Gastrocnemius medialis (tissue), 4 donors: ENCODE results near the gene SMARCE1. TPM values are rescaled to one million over a fixed set of nuclear protein-coding genes. Genes with fewer than 3 reads are reported as not detected.

Source experiments
- ATAC-seq, 2 donors: fragments of 150-250 bp; one replicate each; pipeline ENCODE4 v1.9.1; 2016
- DNase-seq, 2 donors: peaks; one replicate each; pipeline ENCODE4 v3.0.0-alpha.2; 2019
- H3K27ac ChIP-seq, 4 donors: fragments of 200-600 bp; sonication (generic); 1 replicate in 1 of 4; 2 replicates in 3 of 4; pipeline ENCODE4 v1.5.1; 2016 to 2018; ENCODE audit warnings: mild to moderate bottlenecking in 2 of 4, moderate library complexity in 1 of 4
- H3K27me3 ChIP-seq, 3 donors: fragments of 200-600 bp; sonication (generic) in 2 of 3; 1 replicate in 1 of 3; 2 replicates in 2 of 3; pipeline versions ENCODE4 v1.5.1 to v1.6.0; 2016 to 2019; ENCODE audit warnings: mild to moderate bottlenecking in 1 of 3, moderate library complexity in 1 of 3
- H3K36me3 ChIP-seq, 2 donors: fragments of 200-600 bp; sonication (generic) in 1 of 2; one replicate each; pipeline ENCODE4 v1.5.1; 2017 to 2018
- H3K4me1 ChIP-seq, 2 donors: fragments of 200-600 bp; sonication (generic) in 1 of 2; one replicate each; pipeline ENCODE4 v1.5.1; 2016 to 2017; ENCODE audit warnings: mild to moderate bottlenecking in 2 of 2
- H3K4me3 ChIP-seq, 4 donors: fragments of 200-600 bp; sonication (generic) in 3 of 4; 1 replicate in 1 of 4; 2 replicates in 3 of 4; pipeline ENCODE4 v1.5.1; 2016 to 2019; ENCODE audit warnings: mild to moderate bottlenecking in 2 of 4
- H3K9me3 ChIP-seq, 3 donors: fragments of 200-600 bp; sonication (generic) in 2 of 3; 1 replicate in 1 of 3; 2 replicates in 2 of 3; pipeline ENCODE4 v1.5.1; 2016 to 2019
- POLR2A ChIP-seq, 2 donors: fragments of 450-650 bp; IDR thresholded peaks; one replicate each; pipeline ENCODE4 v1.6.1; 2017; ENCODE audit warnings: antibody characterized with exemption in 2 of 2, mild to moderate bottlenecking in 2 of 2, moderate library complexity in 2 of 2
- in situ Hi-C, 4 donors: fragments of 200-750 bp; cut with MboI; loops; one replicate each; pipeline versions ENCODE4 v1.15.0 to v1.8.0; 2017; ENCODE audit warnings: low sequenced_read_pairs in 4 of 4
- intact Hi-C: fragments of 100-400 bp; cut with DNase I; formaldehyde crosslinking; loops from one replicate; pipeline ENCODE4 v1.15.1; 2023; ENCODE audit warnings: low total_unique reads
- total RNA-seq, 4 donors: library from RNA; depleted of rRNA; stranded (reverse); fragments of >200 nt; gene quantifications; one replicate each; pipeline versions ENCODE4 v1.1.0 to v1.2.3, GENCODE V29; 2016
- TF ChIP-seq, protein P1 (sequence below), 5 experiments: fragments of 450-650 bp in 3 of 5; fragments of 200-600 bp in 2 of 5; sonication (generic) in 2 of 5; IDR thresholded peaks in 4 of 5; conservative IDR thresholded peaks in 1 of 5; 1 replicate in 4 of 5; 2 replicates in 1 of 5; pipeline ENCODE4 v1.5.1; 2016 to 2019; ENCODE audit warnings: antibody characterized with exemption in 5 of 5, mild to moderate bottlenecking in 3 of 5, moderate library complexity in 3 of 5

The SMARCE1 gene
- total RNA-seq, 4 donors from 2014 or later: 48.0 to 74.7 (median 64.5) TPM

DNA sequence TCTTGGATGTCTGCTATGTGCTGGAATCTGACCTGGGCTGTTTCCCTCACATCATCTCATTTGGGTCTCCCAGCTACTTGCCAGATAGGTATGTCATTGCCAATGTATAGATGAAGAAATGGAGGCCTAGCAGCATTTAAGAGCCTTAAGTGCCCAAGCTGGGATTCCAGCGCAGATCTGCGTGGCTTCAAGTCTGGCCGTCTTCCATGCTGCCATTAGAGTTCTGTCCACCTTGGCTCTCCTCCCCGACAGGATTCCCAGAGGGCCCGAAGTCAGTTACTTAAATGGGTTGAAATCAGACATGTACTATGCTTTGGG, 49.4 kb downstream of the SMARCE1 start:
- DNase-seq (no peak), ATAC-seq (no peak)
- intact Hi-C loops: no loop called here
- Histone ChIP-seq H3K9me3 (no peaks in the 10 kb centered on the region), H3K4me1 (no peaks in the 10 kb centered on the region), H3K27me3 (no peaks in the 10 kb centered on the region), H3K4me3 (no peak overlapping the region), H3K36me3 (no peaks in the 10 kb centered on the region), H3K27ac (peak overlapping the region in 3 of 4 donors; percentile 33 to 70 (median 40))
- TF ChIP-seq, protein P1, sequence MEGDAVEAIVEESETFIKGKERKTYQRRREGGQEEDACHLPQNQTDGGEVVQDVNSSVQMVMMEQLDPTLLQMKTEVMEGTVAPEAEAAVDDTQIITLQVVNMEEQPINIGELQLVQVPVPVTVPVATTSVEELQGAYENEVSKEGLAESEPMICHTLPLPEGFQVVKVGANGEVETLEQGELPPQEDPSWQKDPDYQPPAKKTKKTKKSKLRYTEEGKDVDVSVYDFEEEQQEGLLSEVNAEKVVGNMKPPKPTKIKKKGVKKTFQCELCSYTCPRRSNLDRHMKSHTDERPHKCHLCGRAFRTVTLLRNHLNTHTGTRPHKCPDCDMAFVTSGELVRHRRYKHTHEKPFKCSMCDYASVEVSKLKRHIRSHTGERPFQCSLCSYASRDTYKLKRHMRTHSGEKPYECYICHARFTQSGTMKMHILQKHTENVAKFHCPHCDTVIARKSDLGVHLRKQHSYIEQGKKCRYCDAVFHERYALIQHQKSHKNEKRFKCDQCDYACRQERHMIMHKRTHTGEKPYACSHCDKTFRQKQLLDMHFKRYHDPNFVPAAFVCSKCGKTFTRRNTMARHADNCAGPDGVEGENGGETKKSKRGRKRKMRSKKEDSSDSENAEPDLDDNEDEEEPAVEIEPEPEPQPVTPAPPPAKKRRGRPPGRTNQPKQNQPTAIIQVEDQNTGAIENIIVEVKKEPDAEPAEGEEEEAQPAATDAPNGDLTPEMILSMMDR (IDR thresholded peaks at IDR 0.05 in 4 of 5, conservative IDR thresholded peaks at IDR 0.05 in 1 of 5): no peak
- no peak for TF ChIP-seq POLR2A (IDR thresholded peaks at IDR 0.05)
- in situ Hi-C loops: no loop called here

DNA sequence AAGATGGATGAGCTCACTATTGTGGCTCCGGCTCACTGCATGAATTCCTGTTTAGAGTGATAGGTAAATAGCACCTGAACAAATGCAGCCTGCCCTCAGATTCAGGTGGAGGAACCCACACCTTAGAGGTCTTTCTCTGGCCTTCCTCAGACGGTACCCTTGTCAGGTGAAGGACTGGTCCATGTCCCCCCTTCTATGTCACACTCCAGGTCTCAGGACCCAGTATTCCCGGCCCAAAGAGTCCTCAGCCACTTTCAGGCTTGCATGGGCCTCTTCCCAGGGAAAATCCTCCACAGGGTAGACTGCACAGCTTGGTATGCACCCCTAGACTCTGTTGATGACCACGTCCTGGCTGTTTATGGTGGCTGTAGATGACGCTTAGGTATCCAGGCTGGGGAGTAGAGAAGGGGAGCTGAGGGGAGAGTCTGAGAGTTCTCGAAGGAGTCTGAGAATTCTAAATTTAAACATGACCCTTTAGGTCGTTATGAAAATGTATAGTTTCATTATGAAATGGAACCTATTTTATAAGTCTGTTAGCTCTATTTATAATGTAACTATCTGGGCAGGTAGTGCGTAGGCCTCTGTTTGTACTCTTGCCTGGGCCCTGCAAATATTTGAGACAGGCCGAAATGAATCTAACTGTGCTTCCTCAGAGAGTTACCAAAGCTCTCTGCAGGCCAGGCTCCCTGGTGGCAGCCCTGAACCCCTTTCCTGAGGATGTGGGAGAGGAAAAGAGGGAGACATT, 49.9 kb downstream of the SMARCE1 start:
- in situ Hi-C loops (no loop called here), intact Hi-C loops (no loop called here)
- Histone ChIP-seq H3K4me1 (no peaks in the 10 kb centered on the region), H3K9me3 (no peaks in the 10 kb centered on the region), H3K36me3 (no peaks in the 10 kb centered on the region), H3K27ac (peak overlapping the region in 2 of 4 donors; percentile 33 to 70), H3K4me3 (no peak overlapping the region), H3K27me3 (no peaks in the 10 kb centered on the region)
- ATAC-seq: no peak
- no peak for DNase-seq
- TF ChIP-seq, protein P1 (IDR thresholded peaks at IDR 0.05 in 4 of 5, conservative IDR thresholded peaks at IDR 0.05 in 1 of 5): no peak
- no peak for TF ChIP-seq POLR2A (IDR thresholded peaks at IDR 0.05)

DNA sequence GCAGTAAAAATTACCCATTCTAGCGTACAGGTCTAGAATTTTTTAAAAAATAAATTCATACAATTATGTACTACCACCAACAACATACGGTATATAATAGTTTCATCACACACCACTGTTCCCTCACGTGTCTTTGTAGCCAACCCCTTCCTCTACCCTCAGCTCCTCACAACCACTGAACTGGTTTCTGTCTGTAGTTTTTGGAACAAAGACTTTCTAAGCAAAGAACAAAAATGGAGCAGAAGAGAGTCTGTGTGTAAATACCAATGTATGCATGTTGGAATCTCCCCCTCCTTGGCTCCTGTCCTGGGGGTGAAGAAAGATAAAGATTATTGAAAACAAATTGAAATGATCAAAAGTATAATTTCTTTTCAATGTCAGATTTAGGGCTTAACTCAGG, 50.5 kb downstream of the SMARCE1 start:
- in situ Hi-C loops: no loop called here
- Histone ChIP-seq H3K4me3 (no peak overlapping the region), H3K36me3 (no peaks in the 10 kb centered on the region), H3K27ac (no peak overlapping the region), H3K9me3 (no peaks in the 10 kb centered on the region), H3K4me1 (no peaks in the 10 kb centered on the region), H3K27me3 (no peaks in the 10 kb centered on the region)
- TF ChIP-seq POLR2A (IDR thresholded peaks at IDR 0.05): no peak
- TF ChIP-seq, protein P1 (IDR thresholded peaks at IDR 0.05 in 4 of 5, conservative IDR thresholded peaks at IDR 0.05 in 1 of 5): no peak
- DNase-seq (no peak), ATAC-seq (no peak)
- intact Hi-C loops: no loop called here

GRCh38 chr17:40596261-40596919, 51.2 kb downstream of the SMARCE1 start:
- DNase-seq (no peak), ATAC-seq (peak in 1 of 2 donors; percentile 26)
- Histone ChIP-seq H3K4me1 (no peaks in the 10 kb centered on the region), H3K27ac (no peak overlapping the region), H3K9me3 (no peaks in the 10 kb centered on the region), H3K36me3 (no peaks in the 10 kb centered on the region), H3K4me3 (no peak overlapping the region), H3K27me3 (no peaks in the 10 kb centered on the region)
- TF ChIP-seq, protein P1 (IDR thresholded peaks at IDR 0.05 in 4 of 5, conservative IDR thresholded peaks at IDR 0.05 in 1 of 5): no peak
- TF ChIP-seq POLR2A (IDR thresholded peaks at IDR 0.05): no peak
- intact Hi-C loops (no loop called here), in situ Hi-C loops (no loop called here)
